Spleen (tissue), 11 donors: Measurements from ENCODE around the gene PLSCR4. TPM values are rescaled to one million over a fixed set of nuclear protein-coding genes. Genes with fewer than 3 reads are reported as not detected.

Experiments
- DNase-seq: peaks from one replicate; pipeline ENCODE4 v3.0.0-alpha.2; 2020
- H3K27ac ChIP-seq, 8 donors: fragments of 200-600 bp; sonication (generic) in 7 of 8; 1 replicate in 4 of 8; 2 replicates in 4 of 8; pipeline versions ENCODE4 v1.5.0 to v1.8.0; 2016 to 2021; ENCODE audit warnings: inconsistent platforms in 4 of 8, mild to moderate bottlenecking in 4 of 8, moderate library complexity in 1 of 8
- H3K27me3 ChIP-seq, 7 donors: fragments of 200-600 bp; sonication (generic) in 6 of 7; replicated peaks in 1 of 7; 1 replicate in 4 of 7; 2 replicates in 3 of 7; pipeline versions ENCODE4 v1.5.0 to v1.8.0; 2016 to 2021; ENCODE audit warnings: inconsistent platforms in 3 of 7, mild to moderate bottlenecking in 1 of 7
- H3K36me3 ChIP-seq, 6 donors: fragments of 200-600 bp; sonication (generic) in 5 of 6; 1 replicate in 4 of 6; 2 replicates in 2 of 6; pipeline versions ENCODE4 v1.5.0 to v1.8.0; 2016 to 2021; ENCODE audit warnings: inconsistent platforms in 2 of 6
- H3K4me1 ChIP-seq, 6 donors: fragments of 200-600 bp; sonication (generic) in 5 of 6; 1 replicate in 3 of 6; 2 replicates in 3 of 6; pipeline versions ENCODE4 v1.5.0 to v1.8.0; 2016 to 2021; ENCODE audit warnings: inconsistent platforms in 3 of 6
- H3K4me3 ChIP-seq, 8 donors: fragments of 200-600 bp; sonication (generic) in 7 of 8; 1 replicate in 4 of 8; 2 replicates in 4 of 8; pipeline versions ENCODE4 v1.5.0 to v1.8.0; 2016 to 2021; ENCODE audit warnings: inconsistent platforms in 4 of 8, mild to moderate bottlenecking in 4 of 8, moderate library complexity in 2 of 8
- H3K9me3 ChIP-seq, 8 donors: fragments of 200-600 bp; sonication (generic) in 7 of 8; 1 replicate in 4 of 8; 2 replicates in 4 of 8; pipeline versions ENCODE4 v1.5.0 to v1.8.0; 2016 to 2021; ENCODE audit warnings: inconsistent platforms in 4 of 8
- POLR2A ChIP-seq, 3 donors: fragments of 450-650 bp; IDR thresholded peaks; one replicate each; pipeline ENCODE4 v1.5.1; 2017; ENCODE audit warnings: antibody characterized with exemption in 3 of 3, mild to moderate bottlenecking in 1 of 3
- POLR2AphosphoS5 ChIP-seq, 3 donors: sonication (generic); formaldehyde crosslinking; IDR thresholded peaks; one replicate each; pipeline ENCODE4 v1.5.1; 2017; ENCODE audit warnings: antibody characterized with exemption in 3 of 3
- WGBS, 5 donors: extraction: QIAGEN DNeasy Blood & Tissue Kit in 3 of 5; methylation state at CpG; one replicate each; pipeline versions ENCODE4 v1.1.5 to v1.1.7; 2013 to 2018; 5-methylcytosine and 5-hydroxymethylcytosine counted together
- intact Hi-C: fragments of 100-400 bp; cut with DNase I; formaldehyde crosslinking; loops from one replicate; pipeline ENCODE4 v1.15.0; 2023; ENCODE audit warnings: low total_unique reads
- polyA plus RNA-seq, 3 donors: library from polyadenylated mRNA; stranded (reverse); fragments of 200-250 nt; gene quantifications; one replicate each; pipeline ENCODE4 v1.2.1, GENCODE V29; 2013
- total RNA-seq, 7 donors: library from RNA; depleted of rRNA in 3 of 7; stranded (reverse); fragments of >200 nt in 3 of 7; fragmentation: NEBNext Ultra II Directional in 4 of 7; extraction: Animal tissue kit (Norgen Biotek cat#: 25700) in 4 of 7; gene quantifications; one replicate each; pipeline versions ENCODE4 v1.1.0 to v1.2.1, GENCODE V29; 2016 to 2021
- TF ChIP-seq, protein P1 (sequence below), 11 experiments: fragments of 200-600 bp in 7 of 11; fragments of 450-650 bp in 4 of 11; sonication (generic) in 4 of 11; IDR thresholded peaks in 8 of 11; conservative IDR thresholded peaks in 3 of 11; 1 replicate in 7 of 11; 2 replicates in 4 of 11; pipeline versions ENCODE4 v1.4.0 to v1.8.0; 2016 to 2021; ENCODE audit warnings: antibody characterized with exemption in 11 of 11, inconsistent platforms in 4 of 11, mild to moderate bottlenecking in 1 of 11
- donor health status: healthy with polysubstance abuse.
- donor health status: DM: no; HTN: no; CAD: no; lungs with moderate emphysema.
- donor health status: DM: no; HTN: no; CAD: no.
- donor health status: Bipolar disorder and iron deficiency.
- donor health status: healthy.
- donor health status: DM: no; HTN: no; CAD: no.
- donor health status: DM: yes; HTN: yes; CAD: no.

The PLSCR4 gene
- total and polyA plus RNA-seq, 10 donors = 4.7 to 77.5 (median 36.0) TPM

DNA sequence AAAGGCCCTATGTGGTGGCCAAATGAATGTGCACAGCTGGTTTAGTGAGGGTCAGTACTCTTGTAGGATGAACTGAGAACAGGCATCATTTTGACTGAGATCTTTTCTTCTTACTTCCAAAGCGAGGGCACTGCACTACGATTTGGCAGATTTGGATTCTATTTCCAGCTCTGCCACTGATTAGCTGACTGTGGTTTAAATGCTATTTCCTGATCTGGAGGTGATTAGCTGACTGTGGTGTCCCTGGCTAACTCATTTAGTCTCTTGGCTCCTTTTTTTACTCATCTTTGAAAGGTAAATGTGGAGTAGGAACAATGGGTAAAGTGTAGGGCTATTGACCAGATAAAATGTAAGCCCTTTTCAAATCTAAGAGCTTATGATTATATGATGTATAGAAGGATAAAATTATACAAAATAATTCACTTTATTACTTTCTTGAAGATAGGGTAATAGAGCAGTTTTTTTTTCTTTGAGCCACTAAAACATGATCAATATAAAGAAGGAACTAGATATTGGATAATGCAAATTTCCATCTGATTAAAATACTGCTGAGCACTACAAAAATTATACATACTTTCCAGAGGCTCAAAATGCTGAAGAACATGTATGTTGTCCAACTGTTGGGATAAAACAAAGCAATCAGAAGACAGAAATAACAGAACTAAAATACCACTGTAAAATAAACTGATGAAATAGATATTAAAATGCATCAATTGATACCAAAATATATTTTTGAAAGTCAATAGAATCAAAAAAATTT is 50.3 kb downstream of the PLSCR4 start:
- H3K27me3 ChIP-seq = no peaks in the 10 kb centered on the region
- no peak overlapping the region for H3K4me3 ChIP-seq
- no peaks in the 10 kb centered on the region for H3K9me3 ChIP-seq
- TF ChIP-seq, protein P1, sequence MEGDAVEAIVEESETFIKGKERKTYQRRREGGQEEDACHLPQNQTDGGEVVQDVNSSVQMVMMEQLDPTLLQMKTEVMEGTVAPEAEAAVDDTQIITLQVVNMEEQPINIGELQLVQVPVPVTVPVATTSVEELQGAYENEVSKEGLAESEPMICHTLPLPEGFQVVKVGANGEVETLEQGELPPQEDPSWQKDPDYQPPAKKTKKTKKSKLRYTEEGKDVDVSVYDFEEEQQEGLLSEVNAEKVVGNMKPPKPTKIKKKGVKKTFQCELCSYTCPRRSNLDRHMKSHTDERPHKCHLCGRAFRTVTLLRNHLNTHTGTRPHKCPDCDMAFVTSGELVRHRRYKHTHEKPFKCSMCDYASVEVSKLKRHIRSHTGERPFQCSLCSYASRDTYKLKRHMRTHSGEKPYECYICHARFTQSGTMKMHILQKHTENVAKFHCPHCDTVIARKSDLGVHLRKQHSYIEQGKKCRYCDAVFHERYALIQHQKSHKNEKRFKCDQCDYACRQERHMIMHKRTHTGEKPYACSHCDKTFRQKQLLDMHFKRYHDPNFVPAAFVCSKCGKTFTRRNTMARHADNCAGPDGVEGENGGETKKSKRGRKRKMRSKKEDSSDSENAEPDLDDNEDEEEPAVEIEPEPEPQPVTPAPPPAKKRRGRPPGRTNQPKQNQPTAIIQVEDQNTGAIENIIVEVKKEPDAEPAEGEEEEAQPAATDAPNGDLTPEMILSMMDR (IDR thresholded peaks at IDR 0.05 in 8 of 11, conservative IDR thresholded peaks at IDR 0.05 in 3 of 11) = no peak
- no peak for TF ChIP-seq POLR2AphosphoS5 (IDR thresholded peaks at IDR 0.05)
- no peak overlapping the region for H3K27ac ChIP-seq
- H3K4me1 ChIP-seq = peaks cover 0 to 3% (median 0%) of the 10 kb centered on the region in 6 donors
- H3K36me3 ChIP-seq = no peaks in the 10 kb centered on the region
- no peak for DNase-seq
- WGBS, 5 donors = 48 to 68% (median 51%) methylated on average over 2 of the region's 2 CpGs
- intact Hi-C loops = no loop called here

DNA sequence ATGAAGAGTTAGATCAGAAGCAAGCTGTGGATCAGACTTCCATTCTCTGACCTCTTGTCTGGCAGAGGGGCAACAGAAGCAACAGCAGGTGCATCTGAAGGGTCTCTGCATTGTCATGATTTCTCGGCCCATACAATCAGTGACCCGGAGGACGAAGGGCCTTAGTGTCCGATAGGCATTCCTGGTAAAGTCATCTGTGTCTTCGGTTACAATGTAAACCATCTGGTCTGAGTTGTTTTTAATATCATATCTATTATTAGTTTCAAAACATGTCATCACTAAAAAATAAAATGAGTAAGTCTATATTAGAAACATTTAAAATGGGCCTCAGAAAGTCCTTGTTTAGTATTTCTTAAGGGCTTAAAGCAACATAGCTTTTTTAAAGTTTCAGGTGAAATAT is 51.1 kb downstream of the PLSCR4 start:
- Histone ChIP-seq H3K27ac (no peak overlapping the region), H3K4me1 (peaks cover 0 to 9% (median 0%) of the 10 kb centered on the region in 6 donors), H3K4me3 (no peak overlapping the region), H3K27me3 (no peaks in the 10 kb centered on the region), H3K9me3 (no peaks in the 10 kb centered on the region), H3K36me3 (no peaks in the 10 kb centered on the region)
- no peak for DNase-seq
- intact Hi-C loops = no loop called here
- no peak for TF ChIP-seq POLR2A (IDR thresholded peaks at IDR 0.05)
- TF ChIP-seq, protein P1 (IDR thresholded peaks at IDR 0.05 in 8 of 11, conservative IDR thresholded peaks at IDR 0.05 in 3 of 11) = no peak
- no peak for TF ChIP-seq POLR2AphosphoS5 (IDR thresholded peaks at IDR 0.05)
- WGBS, 5 donors = 95 to 98% (median 96%) methylated on average over 5 of the region's 5 CpGs

DNA sequence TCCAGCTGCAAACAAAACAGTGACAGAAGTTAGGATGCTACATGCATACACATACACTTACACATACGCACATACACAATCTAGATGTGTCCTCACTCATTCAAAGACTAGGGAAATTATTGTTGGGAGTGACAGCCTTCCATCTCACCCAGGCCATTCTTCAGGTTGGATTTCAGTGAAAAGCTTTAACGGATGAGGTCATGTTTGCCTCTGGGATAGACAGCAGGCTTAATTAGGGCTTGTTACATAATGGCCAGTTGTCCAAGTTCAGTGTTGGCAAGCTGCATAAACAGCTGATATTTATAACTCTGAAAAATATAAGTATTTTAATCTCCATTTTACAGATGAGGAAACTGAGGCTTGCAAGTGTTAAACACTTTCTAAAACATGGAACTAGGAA is 54.1 kb downstream of the PLSCR4 start:
- Histone ChIP-seq H3K4me1 (peaks cover 0 to 9% (median 0%) of the 10 kb centered on the region in 6 donors), H3K4me3 (no peak overlapping the region), H3K27me3 (no peaks in the 10 kb centered on the region), H3K9me3 (no peaks in the 10 kb centered on the region), H3K27ac (no peak overlapping the region), H3K36me3 (no peaks in the 10 kb centered on the region)
- no peak for DNase-seq
- WGBS, 5 donors = 87 to 100% (median 93%) methylated on average over 2 of the region's 2 CpGs
- no peak for TF ChIP-seq POLR2AphosphoS5 (IDR thresholded peaks at IDR 0.05)
- TF ChIP-seq POLR2A (IDR thresholded peaks at IDR 0.05) = no peak
- TF ChIP-seq, protein P1 (IDR thresholded peaks at IDR 0.05 in 8 of 11, conservative IDR thresholded peaks at IDR 0.05 in 3 of 11) = no peak
- intact Hi-C loops = no loop called here

DNA sequence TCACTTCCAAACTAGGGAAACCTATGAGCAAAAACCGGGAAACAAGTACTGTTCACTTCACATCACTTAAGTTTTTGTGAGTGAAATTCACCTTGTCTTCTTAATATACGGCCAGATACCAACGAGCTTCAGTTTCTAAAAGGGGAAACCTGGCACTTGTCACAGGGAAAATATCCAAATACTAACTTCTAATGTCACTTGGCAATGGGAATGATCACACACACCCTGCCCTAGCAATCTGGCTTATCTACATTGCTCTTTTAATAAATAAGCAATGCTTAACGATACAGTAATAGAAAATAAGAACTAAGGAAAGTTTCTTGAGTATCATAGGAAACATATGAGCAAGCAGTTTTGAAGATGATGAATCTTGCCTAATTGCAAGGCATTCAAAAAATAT is 55.3 kb downstream of the PLSCR4 start:
- Histone ChIP-seq H3K4me3 (no peak overlapping the region), H3K27ac (peak overlapping the region in 7 of 8 donors; percentile 33 to 62 (median 47)), H3K4me1 (peaks cover 0 to 9% (median 0%) of the 10 kb centered on the region in 6 donors), H3K9me3 (no peaks in the 10 kb centered on the region), H3K27me3 (no peaks in the 10 kb centered on the region), H3K36me3 (no peaks in the 10 kb centered on the region)
- intact Hi-C loops = no loop called here
- no peak for DNase-seq
- 31 to 68% (median 58%) methylated on average over 4 of the region's 4 CpGs for WGBS, 5 donors
- no peak for TF ChIP-seq POLR2AphosphoS5 (IDR thresholded peaks at IDR 0.05)
